HuH-7 (cell line): ENCODE data around the gene PIWIL1.

Experiments
- DNase-seq: peaks from one replicate; pipeline ENCODE4 v3.0.0; 2011; ENCODE audit warnings: low spot score

Gene PIWIL1

DNA sequence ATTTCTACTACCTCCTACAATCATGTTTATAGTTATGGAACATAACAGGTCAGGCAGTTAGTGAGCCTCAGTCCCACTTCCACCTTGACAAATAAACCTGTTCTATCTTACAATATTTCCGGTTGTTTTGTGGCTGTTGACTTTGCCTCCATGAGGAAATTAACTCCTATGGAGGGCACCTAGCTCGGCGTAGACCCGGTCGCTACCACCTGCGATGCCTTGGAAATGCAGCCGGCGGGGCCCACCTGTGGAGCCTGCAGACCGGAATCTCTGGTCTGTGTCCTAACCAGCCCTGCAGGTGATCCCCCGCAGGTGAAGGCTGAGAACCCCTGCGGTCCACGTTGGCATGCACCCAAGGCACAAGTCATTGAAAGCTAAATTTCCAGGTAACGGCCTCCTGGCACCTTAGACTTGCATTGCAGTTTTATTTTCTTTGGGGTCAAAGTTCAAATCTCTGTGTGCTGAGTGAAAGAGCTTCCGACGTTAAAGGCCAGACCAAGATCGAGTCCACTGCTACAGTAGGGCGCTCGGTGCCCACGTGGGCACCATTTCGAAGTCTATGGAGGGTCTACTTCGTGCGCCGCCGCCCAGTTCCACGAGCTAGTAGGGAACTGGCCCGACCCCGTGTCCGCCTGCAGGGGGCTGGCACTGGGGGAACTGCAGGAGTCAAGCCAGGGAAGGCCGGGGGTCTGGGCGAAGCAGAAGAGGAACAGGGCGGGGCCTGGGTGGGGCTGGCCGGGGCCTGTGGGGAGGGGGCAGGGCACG is 782 bp upstream of the PIWIL1 start:
- no peak for DNase-seq

GRCh38 chr12:130338794-130339601 is 1.3 kb downstream of the PIWIL1 start:
- no peak for DNase-seq

- DNase-seq = no peak
Measured at GRCh38 chr12:130339951-130340350, 2.3 kb downstream of the PIWIL1 start.

- DNase-seq = no peak
Measured at GRCh38 chr12:130342442-130342841, 4.8 kb downstream of the PIWIL1 start.

DNA sequence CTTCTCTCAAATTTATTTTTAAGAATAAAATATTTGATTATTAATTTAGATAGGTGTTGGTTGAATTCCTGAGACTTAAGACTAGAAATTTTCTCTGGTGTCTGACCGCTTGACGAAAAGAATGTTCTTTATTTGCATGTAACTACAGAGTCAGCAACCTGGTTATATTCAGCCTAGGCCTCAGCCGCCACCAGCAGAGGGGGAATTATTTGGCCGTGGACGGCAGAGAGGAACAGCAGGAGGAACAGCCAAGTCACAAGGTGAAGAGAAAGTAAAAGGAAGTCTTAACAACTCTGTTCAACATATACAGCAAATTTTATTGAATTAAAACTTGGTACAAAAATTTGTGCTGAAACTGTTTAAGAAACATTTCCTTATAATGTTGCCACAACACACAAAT is 5.2 kb downstream of the PIWIL1 start:
- DNase-seq = no peak

- no peak for DNase-seq
Measured at GRCh38 chr12:130344529-130344928, 6.8 kb downstream of the PIWIL1 start.

DNA sequence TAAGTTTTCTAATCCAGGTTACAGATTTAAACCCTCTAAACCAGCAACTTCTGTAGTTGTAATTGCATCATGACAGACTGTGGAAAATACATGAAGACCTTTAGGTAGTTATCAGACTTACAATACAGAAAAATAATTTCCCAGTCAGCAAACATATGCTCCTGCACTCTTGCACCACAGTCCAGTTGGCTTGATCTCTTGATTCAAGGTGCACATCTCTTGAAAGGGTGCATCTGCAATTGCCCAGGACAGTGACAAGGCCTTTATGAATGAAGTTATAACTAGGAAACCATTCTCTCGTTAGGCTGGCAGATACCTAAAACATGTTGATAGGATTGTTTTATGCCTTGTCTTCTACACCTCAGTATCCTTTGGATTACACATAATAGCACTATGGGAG is 7.6 kb downstream of the PIWIL1 start:
- DNase-seq = no peak

- DNase-seq = no peak
Measured at GRCh38 chr12:130347588-130347987, 9.9 kb downstream of the PIWIL1 start.

GRCh38 chr12:130350715-130351114 is 13.0 kb downstream of the PIWIL1 start:
- DNase-seq = no peak

DNA sequence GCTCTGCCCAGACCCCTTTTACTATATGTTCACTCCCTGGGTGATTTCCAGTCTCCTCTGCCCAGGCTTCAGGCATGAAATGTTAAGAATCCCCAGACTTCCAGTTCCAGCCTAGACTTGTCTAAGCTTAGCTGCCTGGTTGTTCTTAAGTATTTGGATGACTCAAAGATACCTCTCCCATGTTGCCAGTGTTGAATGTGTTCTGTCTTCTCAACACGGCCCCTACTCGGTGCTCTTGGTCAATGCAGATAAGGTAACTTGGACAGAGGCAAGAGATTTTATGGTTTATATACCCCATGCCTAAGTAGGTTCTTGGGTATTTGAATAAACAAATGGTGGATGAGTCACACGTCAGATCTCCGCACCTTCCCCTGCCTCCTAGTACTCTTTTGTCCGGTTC is 13.6 kb downstream of the PIWIL1 start:
- no peak for DNase-seq

- DNase-seq = no peak
Measured at GRCh38 chr12:130353081-130353480, 15.4 kb downstream of the PIWIL1 start.

- DNase-seq = no peak
Measured at GRCh38 chr12:130354407-130354806, 16.7 kb downstream of the PIWIL1 start.

DNA sequence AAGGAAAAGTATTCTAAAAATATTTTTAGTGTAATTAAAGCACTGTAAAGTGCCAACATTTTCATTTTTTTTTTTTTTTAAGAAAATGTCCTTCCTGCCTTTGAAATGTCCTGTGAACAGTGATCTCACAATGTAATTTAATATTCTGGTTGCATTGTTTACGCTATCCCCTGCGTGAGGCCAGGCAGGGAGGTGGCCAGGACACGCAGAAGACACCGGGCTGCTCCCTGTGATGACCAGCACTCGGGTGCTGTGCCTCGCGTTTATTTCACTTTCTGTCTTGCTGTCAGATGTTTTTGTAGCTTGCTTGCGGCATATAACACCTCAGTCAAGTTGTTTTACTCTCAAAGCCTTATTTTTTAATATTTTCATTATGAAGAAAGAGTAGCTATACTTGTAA is 18.5 kb downstream of the PIWIL1 start:
- no peak for DNase-seq

GRCh38 chr12:130357241-130357640 is 19.6 kb downstream of the PIWIL1 start:
- DNase-seq = no peak

DNA sequence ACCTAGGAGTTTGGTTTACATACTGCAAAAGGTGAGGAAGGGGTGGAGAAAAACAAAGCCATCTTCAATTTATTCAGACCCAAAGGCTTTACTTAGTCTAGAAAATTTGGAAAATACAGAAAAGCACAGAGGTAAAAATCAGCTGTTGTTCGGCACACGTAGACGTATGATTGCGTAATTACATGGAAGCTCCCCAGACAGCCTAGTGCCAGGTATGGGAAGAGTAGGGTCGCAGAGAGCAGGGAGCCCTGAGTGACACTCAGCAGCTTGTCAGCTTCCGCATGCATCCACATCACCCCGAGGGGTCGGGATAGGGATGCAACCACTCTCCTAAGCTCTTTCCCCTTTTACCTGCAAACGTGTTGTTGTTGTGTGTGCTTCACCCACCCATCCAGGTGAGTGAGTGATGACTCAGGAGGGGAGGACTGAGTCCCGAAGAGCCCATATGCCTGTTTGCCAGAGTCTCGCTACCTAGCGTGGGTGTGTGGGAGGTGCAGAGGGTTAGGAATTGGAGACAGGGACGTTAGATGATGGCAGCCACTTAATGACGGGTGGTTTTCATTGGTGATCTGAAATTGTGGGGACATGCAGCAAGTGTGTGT is 20.1 kb downstream of the PIWIL1 start:
- DNase-seq = no peak

GRCh38 chr12:130362060-130362459 is 24.4 kb downstream of the PIWIL1 start:
- no peak for DNase-seq

- no peak for DNase-seq
Measured at GRCh38 chr12:130364578-130364977, 26.9 kb downstream of the PIWIL1 start.

GRCh38 chr12:130366159-130366558 is 28.5 kb downstream of the PIWIL1 start:
- DNase-seq = no peak

DNA sequence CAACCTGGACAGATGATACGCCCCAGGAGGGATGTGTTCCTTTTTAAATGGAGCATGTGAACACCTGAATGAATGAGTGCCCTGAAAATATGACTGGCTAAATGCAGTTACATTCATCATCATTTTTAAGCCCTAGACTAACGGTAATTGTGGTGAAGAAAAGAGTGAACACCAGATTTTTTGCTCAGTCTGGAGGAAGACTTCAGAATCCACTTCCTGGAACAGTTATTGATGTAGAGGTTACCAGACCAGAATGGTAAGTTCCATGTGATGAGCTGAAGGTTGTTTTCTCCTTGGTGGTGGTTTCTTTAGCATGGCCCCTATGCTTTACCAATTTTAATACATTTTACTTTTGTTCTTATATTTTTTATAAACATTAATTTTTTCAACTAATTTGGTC is 29.3 kb downstream of the PIWIL1 start:
- DNase-seq = no peak

- no peak for DNase-seq
Measured at GRCh38 chr12:130367523-130367922, 29.8 kb downstream of the PIWIL1 start.

GRCh38 chr12:130369816-130370215 is 32.1 kb downstream of the PIWIL1 start:
- DNase-seq = no peak

DNA sequence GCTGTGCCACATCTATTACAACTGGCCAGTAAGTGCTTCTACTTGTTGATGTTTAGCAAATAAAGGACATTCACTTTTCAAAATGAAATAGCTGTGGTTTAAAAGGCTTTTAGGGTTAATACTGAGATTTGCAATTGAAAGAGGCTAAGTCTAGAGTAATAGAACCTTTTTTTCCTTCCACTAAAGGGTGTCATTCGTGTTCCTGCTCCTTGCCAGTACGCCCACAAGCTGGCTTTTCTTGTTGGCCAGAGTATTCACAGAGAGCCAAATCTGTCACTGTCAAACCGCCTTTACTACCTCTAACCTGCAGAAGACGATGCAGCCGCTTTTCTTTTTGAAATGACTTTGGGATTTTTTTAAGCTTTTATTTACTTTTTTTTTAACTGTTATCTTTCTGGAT is 33.6 kb downstream of the PIWIL1 start:
- no peak for DNase-seq

DNA sequence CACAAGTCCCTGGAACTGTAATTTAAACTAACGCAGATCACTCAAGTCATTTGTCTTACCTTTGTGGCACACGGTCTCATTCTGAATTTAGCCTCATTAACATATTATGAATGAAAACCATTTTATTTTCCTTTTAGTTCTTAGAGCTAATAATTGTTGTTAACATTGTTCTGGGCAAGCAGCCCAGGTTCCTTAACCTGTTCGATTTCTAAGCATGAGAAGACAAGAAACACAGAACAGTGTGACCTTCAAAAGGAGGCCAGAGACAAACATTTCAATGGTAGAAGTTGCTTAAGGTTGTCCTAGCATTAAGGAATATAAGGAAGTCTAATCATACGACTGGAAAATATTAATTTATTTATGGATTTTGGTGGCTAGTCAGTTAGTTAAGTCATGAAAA is 35.2 kb downstream of the PIWIL1 start:
- no peak for DNase-seq
